SH-SY5Y (cell line): ENCODE measurements around the gene CAMTA1.

Experiments used
- GATA2 ChIP-seq: IDR thresholded peaks from 2 replicates; pipeline ENCODE4 v1.6.1; 2011; ENCODE audit warnings: mild to moderate bottlenecking, low read depth, low read length
- GATA3 ChIP-seq: IDR thresholded peaks from 2 replicates; pipeline ENCODE4 v1.6.1; 2011; ENCODE audit warnings: low read depth, mild to moderate bottlenecking, low read length, moderate library complexity

DNA sequence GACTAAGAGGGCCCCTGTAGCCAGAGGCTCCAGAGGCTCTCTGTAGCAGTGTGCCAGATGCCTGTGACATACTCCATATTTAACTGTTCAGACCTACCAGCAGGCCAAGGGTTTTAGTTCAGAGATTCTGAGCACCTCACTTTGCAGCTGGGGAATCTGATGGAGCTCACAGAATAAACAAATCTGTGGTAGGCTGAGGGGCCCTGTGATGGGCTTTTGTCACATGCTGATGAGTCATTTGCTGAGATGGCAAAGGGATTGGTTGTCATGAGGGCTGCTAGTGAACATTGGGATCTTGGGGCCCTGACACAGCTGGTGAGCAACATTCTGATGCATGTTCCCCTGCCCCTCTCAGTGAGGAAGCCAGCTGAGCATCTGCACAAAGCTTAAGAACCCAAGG, 482.2 kb downstream of the CAMTA1 start:
- TF ChIP-seq GATA3 (no peak), GATA2 (no peak)
